NCI-H82 treated with DMSO at 0.1 percent for 48 hours (cell line): Measurements from ENCODE around the gene LKAAEAR1.
"Not testable (repeated sequence)": the region's sequence is repeated elsewhere in the genome, so short reads cannot be mapped to it uniquely, and the experiment has no call there.

Source experiments
- DNase-seq: peaks from one replicate; lab custom pipeline; 2025; ENCODE audit not compliant: unreplicated experiment; lab: John Stamatoyannopoulos, UW

Gene LKAAEAR1, protein sequence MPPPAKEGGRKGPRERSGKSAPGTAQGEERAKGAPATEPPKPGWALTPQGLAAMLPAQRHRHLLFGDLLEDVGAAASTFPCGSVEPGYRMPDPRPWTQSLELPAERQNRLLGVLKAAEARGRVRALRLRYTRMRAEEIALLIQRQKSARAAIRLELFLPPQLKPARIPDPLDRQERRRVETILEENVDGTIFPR

DNA sequence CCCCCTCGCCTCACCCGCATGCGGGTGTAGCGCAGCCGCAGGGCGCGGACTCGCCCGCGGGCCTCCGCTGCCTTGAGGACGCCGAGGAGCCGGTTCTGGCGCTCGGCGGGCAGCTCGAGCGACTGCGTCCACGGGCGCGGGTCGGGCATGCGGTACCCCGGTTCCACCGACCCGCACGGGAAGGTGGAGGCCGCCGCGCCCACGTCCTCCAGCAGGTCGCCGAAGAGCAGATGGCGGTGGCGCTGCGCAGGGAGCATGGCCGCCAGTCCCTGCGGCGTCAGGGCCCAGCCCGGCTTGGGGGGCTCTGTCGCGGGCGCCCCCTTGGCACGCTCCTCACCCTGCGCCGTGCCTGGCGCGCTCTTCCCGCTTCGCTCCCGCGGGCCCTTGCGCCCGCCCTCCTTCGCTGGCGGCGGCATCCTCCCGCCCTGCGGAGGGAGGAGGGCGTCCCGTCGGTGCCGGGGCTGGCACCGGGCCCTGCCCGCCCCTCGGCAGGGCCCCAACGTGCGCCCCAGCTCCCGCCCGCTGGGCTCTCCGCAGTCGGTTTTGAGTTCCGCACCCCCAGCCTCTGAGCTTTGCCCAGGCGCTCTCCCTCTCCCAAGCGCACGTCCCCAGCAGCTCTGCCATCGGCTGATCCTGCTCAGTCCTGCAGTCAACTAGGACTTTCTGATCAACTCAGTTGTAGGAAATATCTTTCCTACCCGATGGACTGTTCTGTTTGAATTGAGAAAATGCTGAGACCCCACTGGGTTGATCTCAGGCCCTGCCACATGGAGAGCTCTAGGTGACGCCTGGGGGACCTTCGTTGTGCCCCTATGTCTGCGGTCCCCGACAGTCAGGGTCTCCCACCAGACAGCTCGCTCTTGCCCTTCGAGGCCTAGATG lies at the start of gene LKAAEAR1:
Gene LKAAEAR1 (minus strand): TSS at position 595 of the 881 bp plus-strand sequence. CDS start 179 bp downstream, at position 416.
- DNase-seq = no peak

DNA sequence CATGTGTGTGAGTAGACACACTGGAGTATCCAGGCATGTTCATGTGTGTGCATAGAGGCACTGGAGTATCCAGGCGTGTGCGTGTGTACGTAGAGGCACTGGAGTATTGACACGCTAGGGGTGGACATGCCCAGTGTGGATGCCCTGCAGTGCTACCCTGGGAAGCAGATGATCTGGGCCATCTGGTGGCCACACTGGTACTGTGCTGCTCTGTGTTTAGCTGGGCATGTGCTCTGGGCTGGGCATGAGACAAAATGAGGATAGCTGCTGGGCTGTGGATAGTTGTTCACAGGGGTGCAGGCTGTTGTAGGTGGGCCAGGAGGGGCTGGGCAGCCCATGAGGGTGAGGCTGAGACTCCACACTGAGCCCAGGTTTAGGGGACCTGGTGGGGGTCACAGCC lies 47.2 kb upstream of the LKAAEAR1 start:
- no peak for DNase-seq

DNA sequence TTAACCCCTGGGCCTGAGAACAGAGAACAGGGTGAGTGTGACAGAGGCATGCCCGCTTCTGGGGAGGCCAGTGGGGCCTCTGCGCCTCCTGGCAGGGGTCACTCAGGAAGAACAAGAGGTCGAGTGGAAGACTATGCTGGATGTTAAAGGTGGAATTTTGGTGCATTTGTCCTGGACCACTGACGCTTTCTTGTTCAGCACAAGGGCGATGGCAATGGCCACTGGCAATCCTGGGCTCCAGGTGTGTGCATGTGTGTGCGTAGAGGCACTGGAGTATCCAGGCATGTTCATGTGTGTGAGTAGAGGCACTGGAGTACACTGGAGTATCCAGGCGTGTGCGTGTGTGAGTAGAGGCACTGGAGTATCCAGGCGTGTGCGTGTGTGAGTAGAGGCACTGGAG lies 46.7 kb upstream of the LKAAEAR1 start:
- no peak for DNase-seq

DNA sequence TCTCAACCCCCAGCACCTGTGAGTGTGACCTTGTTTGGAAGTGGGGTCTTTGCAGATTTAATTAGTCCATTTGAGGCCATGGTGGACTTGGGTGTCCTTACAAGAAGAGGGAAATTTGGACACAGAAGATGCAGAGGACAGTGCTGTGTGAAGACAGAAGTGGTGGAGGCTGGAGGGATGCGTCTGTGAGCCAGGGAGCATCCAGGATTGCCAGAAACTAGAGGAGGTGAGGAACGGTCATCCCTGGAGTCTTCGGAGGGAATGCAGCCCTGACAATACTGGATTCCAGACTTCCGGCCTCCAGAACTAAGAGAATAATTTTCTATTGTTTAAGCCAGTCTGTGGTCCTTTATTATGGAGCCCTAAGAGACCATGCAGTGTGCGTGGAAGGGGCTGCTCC lies 46.1 kb upstream of the LKAAEAR1 start:
- no peak for DNase-seq

DNA sequence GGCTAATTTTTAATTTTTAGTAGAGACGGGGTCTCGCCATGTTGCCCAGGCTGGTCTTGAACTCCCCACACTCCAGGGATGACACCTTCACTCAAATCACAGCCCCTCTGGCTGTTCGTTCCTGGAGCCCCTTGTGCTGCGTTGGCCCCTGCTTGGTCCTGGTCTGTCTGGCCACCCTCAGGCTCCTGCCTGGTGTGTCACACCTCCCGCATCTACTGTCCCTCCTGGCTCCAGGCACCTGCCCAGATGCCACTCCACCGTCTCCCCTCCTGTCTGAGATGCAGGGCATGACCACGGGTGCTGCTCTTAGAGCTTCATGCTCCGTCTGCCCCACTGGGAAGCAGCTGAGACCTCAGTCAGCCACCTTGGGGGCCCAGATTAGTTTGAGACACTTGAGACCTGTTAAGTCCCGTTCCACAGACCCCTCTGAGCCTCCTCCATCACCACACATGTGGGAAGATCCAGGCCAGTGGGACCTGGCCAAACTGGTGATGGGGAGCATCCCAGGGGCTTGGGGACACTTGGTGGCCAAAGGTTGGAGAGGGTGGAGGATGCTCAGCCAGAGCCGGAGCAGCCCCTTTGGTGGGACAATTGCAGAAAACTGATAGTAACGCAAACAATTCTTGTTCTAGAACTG lies 45.1 kb upstream of the LKAAEAR1 start:
- no peak for DNase-seq

DNA sequence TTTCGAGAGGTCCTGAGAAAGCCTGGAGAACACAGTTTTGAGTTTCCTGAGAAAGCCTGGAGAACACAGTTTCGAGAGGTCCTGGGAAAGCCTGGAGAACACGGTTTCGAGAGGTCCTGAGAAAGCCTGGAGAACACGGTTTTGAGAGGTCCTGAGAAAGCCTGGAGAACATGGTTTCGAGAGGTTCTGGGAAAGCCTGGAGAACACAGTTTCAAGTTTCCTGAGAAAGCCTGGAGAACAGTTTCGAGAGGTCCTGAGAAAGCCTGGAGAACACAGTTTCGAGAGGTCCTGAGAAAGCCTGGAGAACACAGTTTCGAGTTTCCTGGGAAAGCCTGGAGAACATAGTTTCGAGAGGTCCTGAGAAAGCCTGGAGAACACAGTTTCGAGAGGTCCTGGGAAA lies 39.3 kb upstream of the LKAAEAR1 start:
- not testable (repeated sequence) for DNase-seq

DNA sequence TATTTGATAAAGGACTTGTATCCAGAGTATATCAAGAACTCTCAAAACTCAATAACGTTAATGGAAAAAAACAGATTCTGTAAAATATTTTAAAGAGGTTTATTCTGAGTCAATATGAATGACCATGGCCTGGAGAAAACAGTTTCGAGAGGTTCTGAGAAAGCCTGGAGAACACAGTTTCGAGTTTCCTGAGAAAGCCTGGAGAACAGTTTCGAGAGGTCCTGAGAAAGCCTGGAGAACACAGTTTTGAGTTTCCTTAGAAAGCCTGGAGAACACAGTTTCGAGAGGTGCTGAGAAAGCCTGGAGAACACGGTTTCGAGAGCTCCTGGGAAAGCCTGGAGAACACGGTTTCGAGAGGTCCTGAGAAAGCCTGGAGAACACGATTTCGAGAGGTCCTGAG lies 38.7 kb upstream of the LKAAEAR1 start:
- DNase-seq = not testable (repeated sequence)

DNA sequence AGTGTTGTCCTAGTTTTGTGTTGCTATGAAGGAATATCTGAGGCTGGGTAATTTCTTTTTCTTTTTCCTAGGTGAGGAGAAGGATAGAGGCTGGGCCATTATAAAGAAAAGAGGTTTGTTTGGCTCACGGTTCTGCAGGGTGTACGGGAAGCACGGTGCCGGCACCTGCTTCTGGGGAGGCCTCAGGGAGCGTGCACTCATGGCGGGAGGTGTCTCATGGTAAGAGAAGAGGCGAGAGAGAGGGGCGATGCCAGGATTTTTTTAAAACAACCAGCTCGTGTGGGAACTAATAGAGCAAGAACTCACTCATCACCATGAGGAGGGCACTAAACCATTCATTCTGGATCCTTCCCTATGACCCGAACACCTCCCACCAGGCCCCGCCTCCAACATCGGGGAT lies 37.4 kb upstream of the LKAAEAR1 start:
- DNase-seq = no peak

DNA sequence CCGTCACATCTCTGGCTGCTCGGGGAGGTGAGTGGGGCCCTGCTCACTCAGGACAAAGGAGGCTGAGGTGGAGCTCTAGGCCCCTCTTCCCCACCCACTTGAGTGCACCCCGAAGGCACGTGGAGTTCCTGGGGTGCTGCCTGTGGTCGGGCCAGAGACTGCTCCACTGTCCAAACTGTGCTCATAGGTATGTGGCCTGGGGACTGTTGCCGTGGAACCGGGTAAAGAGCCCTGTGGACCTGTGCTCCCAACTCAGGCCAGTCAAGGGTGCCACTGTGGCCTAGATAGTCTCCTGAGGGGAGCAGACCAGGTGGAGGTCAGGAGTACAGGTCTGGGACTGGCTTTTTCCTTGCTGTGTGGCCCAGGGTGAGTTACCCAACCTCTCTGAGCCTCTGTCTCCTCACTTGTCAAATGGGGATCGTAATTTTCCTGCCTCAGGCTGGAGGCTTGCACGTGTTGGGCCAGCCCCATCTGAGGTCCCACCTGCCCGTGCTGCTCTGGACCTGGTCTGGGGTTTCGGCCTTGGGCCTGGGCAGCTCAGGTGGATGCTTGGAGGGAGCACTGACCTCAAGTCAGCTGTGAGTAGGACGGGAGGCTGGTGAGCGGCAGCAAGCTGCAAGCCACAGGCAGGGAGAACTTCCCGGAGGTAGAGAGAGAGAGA lies 35.6 kb upstream of the LKAAEAR1 start:
- no peak for DNase-seq

DNA sequence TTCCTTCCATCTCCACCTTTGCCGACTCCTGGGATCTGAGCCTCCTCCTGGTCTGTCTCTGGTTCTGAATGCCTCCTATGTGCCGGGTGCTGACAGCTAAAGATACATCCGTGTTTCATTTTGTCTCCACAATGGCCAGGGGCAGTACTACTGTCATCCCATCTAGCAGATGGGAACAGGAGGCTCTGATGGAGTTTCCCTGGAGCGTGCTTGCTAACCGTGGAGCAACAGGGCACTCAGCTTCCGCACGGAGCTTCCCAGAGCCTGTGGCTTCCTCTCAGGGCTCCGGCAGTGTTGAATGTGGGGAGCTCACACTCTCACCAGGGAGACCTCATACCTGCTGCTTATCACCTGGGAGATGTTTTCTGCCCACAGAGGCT lies 35.1 kb upstream of the LKAAEAR1 start:
- no peak for DNase-seq

DNA sequence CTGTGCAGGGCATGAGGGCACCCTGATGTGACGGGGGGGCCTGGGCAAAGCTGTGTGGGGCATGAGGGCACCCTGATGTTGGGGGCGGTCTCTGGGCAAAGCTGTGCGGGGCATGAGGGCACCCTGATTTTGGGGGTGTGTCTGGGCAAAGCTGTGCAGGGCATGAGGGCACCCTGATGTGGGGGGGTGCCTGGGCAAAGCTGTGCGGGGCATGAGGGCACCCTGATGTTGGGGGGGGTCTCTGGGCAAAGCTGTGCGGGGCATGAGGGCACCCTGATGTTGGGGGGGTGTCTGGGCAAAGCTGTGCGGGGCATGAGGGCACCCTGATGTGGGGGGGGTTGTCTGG lies 33.2 kb upstream of the LKAAEAR1 start:
- not testable (repeated sequence) for DNase-seq

DNA sequence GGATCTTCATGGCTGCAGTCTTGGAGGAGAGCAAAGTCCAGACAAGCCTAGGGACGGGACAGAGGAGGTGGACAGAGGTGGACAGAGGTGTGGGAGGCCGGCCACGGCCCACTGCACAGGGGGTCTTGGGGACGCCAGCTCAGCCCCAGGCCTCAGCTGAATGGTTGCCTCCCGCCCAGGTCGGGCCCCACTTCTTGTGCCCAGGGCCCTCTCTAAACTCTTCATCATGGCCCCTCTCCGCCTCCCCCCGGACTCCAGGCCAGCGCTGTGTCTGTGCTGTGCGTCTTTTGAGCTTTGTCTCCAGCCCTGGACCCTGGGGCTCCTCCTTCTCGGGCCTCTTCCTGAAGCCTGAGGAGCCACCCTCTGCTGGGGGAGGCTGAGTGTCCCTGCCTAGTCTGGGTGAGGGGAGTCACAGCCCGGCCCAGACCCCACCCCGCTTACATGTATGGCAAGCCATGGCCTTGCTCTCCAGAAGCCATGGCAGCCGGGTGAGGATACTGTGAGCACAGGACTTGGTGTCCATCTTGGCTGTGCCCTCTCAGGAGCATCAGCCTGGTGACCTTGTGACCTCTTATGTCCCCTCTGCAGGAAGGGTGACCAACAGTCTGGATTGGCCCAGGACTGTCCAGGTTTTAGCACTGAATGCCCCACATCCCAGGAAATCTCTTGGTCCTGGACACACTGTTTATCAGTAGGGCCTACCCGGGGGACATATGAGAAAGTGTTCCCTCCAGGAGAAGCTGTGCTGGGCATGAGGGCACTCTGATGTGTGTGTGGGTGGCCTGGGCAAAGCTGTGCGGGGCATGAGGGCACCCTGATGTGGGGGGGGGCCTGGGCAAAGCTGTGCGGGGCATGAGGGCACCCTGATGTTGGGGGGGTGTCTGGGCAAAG lies 32.6 kb upstream of the LKAAEAR1 start:
- no peak for DNase-seq

DNA sequence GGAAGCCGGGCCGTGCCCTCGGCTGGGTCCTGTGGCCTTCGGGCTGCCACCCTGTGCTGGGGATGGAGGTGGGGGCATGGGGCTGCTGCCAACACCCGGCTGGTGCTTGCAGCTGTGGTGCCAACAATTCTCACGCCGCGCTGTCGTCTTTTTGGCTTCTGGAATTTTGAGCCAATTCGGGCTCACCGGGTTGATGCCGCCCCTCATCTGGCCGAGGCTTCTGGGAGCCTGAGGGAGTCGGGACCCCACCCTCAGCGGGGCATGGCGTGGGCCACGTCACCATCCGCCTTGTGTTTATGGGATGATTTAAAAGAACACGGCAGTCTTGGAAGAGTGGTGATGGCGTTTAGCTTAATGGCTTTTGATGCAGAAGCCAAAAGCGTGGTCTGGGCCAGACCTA lies 31.8 kb upstream of the LKAAEAR1 start:
- no peak for DNase-seq

DNA sequence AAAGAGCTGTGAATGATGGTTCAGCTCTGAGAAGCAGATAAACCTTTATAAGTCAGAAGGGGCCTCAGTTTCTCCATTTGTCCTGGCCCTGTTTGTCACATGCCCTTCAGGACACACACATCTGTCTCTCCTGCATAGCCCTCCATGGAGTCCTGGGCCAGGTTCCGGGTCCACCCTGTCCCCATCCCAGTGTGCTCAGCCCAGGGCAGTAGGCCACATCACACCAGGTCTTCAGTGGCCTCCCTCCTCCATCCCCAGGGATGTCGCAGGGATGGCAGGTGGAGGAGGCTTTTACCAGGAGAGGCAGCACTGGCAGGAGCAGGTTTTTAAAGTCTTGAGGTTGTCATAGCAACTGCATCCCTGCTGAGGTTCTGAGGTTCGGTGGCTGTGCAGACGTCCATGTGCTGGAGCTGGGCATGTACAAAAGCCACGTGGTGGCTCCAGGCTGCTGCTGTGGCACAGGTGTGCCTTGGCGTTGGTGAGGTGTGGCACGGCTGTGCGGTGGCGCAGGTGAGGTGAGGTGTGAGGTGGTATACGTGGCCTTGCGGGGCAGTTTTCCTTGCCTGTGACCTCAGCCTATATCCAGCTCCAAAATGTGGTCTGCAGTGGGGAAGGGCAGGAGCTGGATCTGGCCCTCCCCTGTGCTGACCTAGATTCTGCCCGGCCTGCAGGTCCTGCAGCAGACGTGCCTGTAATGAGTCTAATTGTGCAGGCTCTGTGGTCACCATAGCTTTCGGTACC lies 31.1 kb upstream of the LKAAEAR1 start:
- no peak for DNase-seq

DNA sequence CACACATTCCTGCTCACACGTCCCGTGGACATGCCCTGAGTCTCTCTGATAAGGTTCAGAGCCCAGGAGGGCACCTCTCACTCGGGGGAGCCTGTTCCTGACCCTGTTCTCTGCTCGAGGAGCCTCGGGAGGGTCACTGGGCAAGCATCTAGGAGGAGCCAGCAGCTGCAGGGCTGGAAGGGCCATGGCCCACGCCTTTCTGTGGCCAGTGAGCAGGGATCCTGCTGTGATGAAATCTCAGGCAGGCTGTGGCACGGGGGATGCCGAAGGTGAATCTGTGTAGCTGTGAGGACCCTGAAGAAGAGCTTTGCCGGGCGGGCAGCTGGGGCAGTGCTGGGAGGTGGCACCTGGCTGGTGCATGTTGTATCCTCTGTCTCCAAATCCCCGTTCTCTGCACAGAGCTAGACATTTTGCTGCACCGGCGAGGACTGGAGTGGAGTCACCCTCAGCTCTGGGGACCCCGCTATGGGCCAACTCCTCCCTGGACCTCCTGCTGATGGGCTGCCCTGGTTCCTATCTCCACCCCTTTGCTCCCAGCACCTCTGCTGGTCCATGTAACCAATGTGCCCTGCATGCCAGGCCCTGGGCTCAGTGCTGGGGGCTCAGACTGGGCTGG lies 30.3 kb upstream of the LKAAEAR1 start:
- no peak for DNase-seq

DNA sequence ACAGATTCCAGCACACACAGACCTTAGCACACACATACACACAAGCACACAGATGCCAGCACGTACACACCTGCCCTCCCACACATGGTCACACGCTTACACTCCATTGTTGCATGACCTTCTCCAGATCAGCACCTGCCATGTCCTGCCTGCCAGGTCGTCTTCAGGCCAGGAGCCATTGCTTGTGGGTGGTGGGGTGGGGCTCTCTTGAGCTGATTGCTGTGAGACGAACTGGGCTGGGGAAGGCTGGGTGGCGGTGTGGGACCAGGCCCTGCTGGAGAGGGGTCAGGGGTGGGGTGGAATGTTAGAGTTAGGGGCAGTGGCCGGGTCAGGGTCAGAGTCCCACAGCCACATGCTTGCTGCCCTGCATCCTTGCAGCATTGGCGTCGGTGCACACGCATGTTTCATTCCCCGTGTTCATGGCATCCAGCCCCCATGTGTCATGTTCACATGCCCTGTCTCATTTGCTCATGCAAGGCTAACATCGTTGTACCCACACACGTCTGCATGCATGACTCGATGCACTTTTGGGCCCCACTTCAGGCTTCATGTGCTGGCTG lies 29.7 kb upstream of the LKAAEAR1 start:
- DNase-seq = no peak

DNA sequence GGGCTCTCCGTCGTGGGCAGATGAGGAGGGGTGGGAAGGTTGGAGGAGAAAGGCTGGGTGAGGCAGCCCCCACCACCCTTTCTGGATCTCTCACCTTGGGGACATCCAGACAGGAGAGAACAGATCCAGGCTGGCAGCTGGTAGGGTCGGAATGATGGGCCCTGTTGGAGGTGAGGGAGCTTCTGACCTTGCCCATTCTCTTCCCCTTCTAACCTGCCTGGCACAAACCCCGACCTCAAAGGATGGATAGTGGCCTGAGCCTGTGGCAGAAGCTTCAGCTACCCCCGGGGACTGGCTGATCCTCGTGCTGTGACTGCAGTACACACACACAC lies 29.2 kb upstream of the LKAAEAR1 start:
- no peak for DNase-seq

DNA sequence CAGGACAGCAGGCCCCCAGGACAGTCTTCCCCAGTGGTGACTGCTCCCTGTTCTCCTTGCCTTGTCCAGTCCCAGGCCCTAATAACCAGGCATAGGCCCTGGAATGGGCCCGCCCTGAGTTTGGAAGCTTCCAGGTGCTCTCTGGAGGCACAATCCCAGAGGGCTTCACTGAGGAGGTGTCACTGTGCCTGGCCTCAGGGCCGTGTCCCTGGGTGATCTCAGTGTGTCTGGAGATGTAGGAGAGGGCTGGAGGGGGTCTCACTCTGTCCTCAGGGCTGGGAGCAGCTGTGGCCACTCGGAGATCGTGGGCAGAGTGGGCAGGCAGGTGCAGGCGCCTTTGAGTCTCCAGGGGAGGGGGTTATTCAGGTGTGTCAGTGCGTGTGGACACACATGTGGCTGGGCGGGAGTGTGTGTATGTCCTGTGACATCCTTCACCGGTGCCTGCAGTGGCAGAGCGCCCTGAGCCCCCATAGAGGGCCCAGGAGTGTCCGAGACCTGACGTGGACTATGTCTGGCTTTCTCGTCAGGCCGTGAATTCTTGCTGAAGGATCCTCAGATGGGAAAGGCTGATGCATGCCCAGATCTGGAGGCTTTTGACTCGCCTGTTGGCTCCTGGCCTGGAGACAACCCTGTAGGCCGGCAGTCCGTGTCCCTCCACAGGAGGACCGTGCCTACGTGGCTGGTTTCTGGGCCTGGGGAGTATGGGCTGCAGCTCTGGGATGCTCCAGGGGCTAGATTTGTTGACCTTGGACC lies 28.7 kb upstream of the LKAAEAR1 start:
- no peak for DNase-seq
